K562 (cell line): ENCODE measurements around the gene DIS3L. TPM values are rescaled to one million over a fixed set of nuclear protein-coding genes. Genes with fewer than 3 reads are reported as not detected.

Source experiments
- ATAC-seq: fragments of 200-7000 bp; cut with Tn5 transposase; 3 replicates; pipeline ENCODE4 v1.9.1; 2020; ENCODE audit warnings: moderate library complexity
- BruUV-seq: library from RNA; stranded (reverse); fragments of 400-500 nt; replicated peaks from 2 replicates; lab custom pipeline; 2021; lab: Mats Ljungman, UMichigan
- CTCF ChIA-PET: fragments of 300-600 bp; formaldehyde crosslinking; extraction: SDS; loops from one replicate; lab custom pipeline; 2021; ENCODE audit warnings: low intra/inter-chr PET ratio; lab: Yijun Ruan, JAX
- POLR2A ChIA-PET: fragments of 300-600, 350-650 bp; sonication (Branson Sonifier 250); formaldehyde crosslinking; extraction: SDS; loops from one replicate; lab custom pipeline; 2021; ENCODE audit warnings: antibody characterized with exemption, inconsistent platforms; lab: Yijun Ruan, JAX
- DNase-seq, 4 experiments: peaks; one replicate each; pipeline versions ENCODE4 v3.0.0 to v3.0.0-alpha.2; 2011 to 2018; ENCODE audit warnings: low spot score in 3 of 4, mixed read lengths in 3 of 4; ENCODE audit errors: extremely low read depth in 1 of 4
- FAIRE-seq: peaks from 2 replicates; lab custom pipeline; 2011; peaks lifted over from hg19 to GRCh38; lab: Jason Lieb, UNC
- H2AFZ ChIP-seq: 2 replicates; pipeline ENCODE4 v1.6.0; 2011; ENCODE audit warnings: low read depth, low read length, control low read depth, inconsistent platforms
- H3K27ac ChIP-seq: fragments of 200-600 bp; 3 replicates; pipeline ENCODE4 v1.8.0; 2011; ENCODE audit warnings: low read depth, mild to moderate bottlenecking, control low read depth, inconsistent platforms, low read length, moderate library complexity, mixed read lengths; ENCODE audit errors: extremely low read depth
- H3K27me3 ChIP-seq, 2 experiments: fragments of 300-600 bp in 1 of 2; 2 replicates in 1 of 2; 3 replicates in 1 of 2; pipeline versions ENCODE4 v1.6.0 to v1.8.0; 2011; ENCODE audit warnings: inconsistent platforms in 2 of 2, low read length in 2 of 2, mild to moderate bottlenecking in 1 of 2, mixed read lengths in 1 of 2, moderate library complexity in 1 of 2; ENCODE audit not compliant: control insufficient read depth in 2 of 2, insufficient read depth in 2 of 2
- H3K36me3 ChIP-seq: fragments of 300-600 bp; 3 replicates; pipeline ENCODE4 v1.8.0; 2011; ENCODE audit warnings: mild to moderate bottlenecking, low read length, inconsistent platforms; ENCODE audit not compliant: control insufficient read depth, insufficient read depth
- H3K4me1 ChIP-seq, 2 experiments: fragments of 200-600 bp in 1 of 2; replicated peaks in 1 of 2; 2 replicates in 1 of 2; 3 replicates in 1 of 2; pipeline versions ENCODE4 v1.5.1 to v1.8.0; 2011; ENCODE audit warnings: inconsistent platforms in 2 of 2, low read length in 2 of 2, mild to moderate bottlenecking in 1 of 2, mixed read lengths in 1 of 2, moderate library complexity in 1 of 2; ENCODE audit not compliant: control insufficient read depth in 2 of 2, insufficient read depth in 2 of 2
- H3K4me2 ChIP-seq: 2 replicates; pipeline ENCODE4 v1.6.1; 2011; ENCODE audit warnings: low read length, control low read depth, inconsistent platforms, mixed read lengths; ENCODE audit not compliant: insufficient read depth
- H3K4me3 ChIP-seq: fragments of 200-600 bp; sonication (generic), shearing (Covaris generic); 2 replicates; pipeline ENCODE4 v1.5.1; 2016; ENCODE audit warnings: control low read depth, inconsistent platforms
- H3K79me2 ChIP-seq: fragments of 200-600 bp; 3 replicates; pipeline ENCODE4 v1.8.0; 2011; ENCODE audit warnings: low read length, inconsistent platforms; ENCODE audit not compliant: control insufficient read depth, insufficient read depth
- H3K9ac ChIP-seq, 2 experiments: 2 replicates each; pipeline versions ENCODE4 v1.6.0 to v1.6.1; 2011; ENCODE audit warnings: low read depth in 2 of 2, low read length in 2 of 2, control low read depth in 1 of 2, inconsistent platforms in 1 of 2, mild to moderate bottlenecking in 1 of 2, mixed read lengths in 1 of 2; ENCODE audit not compliant: insufficient read depth in 1 of 2
- H3K9me1 ChIP-seq: one replicate; pipeline ENCODE4 v1.6.0; 2011; ENCODE audit warnings: inconsistent platforms, mild to moderate bottlenecking, low read length, moderate library complexity; ENCODE audit not compliant: control insufficient read depth, insufficient read depth
- H3K9me3 ChIP-seq: replicated peaks from 2 replicates; pipeline ENCODE4 v1.5.1; 2011; ENCODE audit warnings: low read depth, low read length, inconsistent platforms; ENCODE audit not compliant: control insufficient read depth, insufficient read depth
- H4K20me1 ChIP-seq: replicated peaks from 2 replicates; pipeline ENCODE4 v1.6.1; 2011; ENCODE audit warnings: low read length, inconsistent platforms, mixed read lengths; ENCODE audit not compliant: control insufficient read depth, insufficient read depth
- BCL6 ChIP-seq: fragments of 250-450 bp; sonication (Bioruptor Pico); IDR thresholded peaks from 2 replicates; pipeline ENCODE4 v1.4.0; 2020
- ESRRB ChIP-seq: fragments of 250-450 bp; sonication (Bioruptor Pico); IDR thresholded peaks from 2 replicates; pipeline ENCODE4 v1.5.0; 2020; ENCODE audit warnings: mild to moderate bottlenecking, moderate library complexity, borderline replicate concordance
- FOXM1 ChIP-seq, 2 experiments: fragments of 450-650 bp in 1 of 2; sonication (generic) in 1 of 2; formaldehyde crosslinking in 1 of 2; IDR thresholded peaks; 2 replicates each; pipeline versions ENCODE4 v1.6.1 to v1.9.0; 2017 to 2022; ENCODE audit warnings: low read depth in 2 of 2, mild to moderate bottlenecking in 2 of 2, missing genetic modification reagents in 1 of 2, moderate library complexity in 1 of 2
- HDAC3 ChIP-seq: fragments of 450-650 bp; IDR thresholded peaks from 2 replicates; pipeline ENCODE4 v1.6.1; 2018; ENCODE audit warnings: borderline replicate concordance, mild to moderate bottlenecking, moderate library complexity; ENCODE audit not compliant: partially characterized antibody
- SRSF7 ChIP-seq: fragments of 200-400 bp; formaldehyde crosslinking; optimal IDR thresholded peaks from 2 replicates; pipeline ENCODE3; 2017; ENCODE audit warnings: mild to moderate bottlenecking, low read depth, low read length
- TAF15 ChIP-seq: fragments of 200-400 bp; formaldehyde crosslinking; IDR thresholded peaks from 2 replicates; pipeline ENCODE4 v1.6.1; 2017; ENCODE audit warnings: mild to moderate bottlenecking, low read depth, low read length, moderate library complexity
- TEAD2 ChIP-seq: fragments of 450-650 bp; IDR thresholded peaks from 2 replicates; pipeline ENCODE4 v1.6.1; 2016; ENCODE audit warnings: missing genetic modification characterization, control low read depth, missing compliant biosample characterization
- ZNF354B ChIP-seq: fragments of 250-450 bp; sonication (Bioruptor Pico); IDR thresholded peaks from 2 replicates; pipeline ENCODE4 v1.4.0; 2020
- in situ Hi-C: fragments of 300-500 bp; cut with MboI; formaldehyde crosslinking; loops from 4 replicates; pipeline ENCODE4 v1.15.0; 2018; ENCODE audit warnings: inconsistent platforms, mixed read lengths
- intact Hi-C: fragments of 100-400 bp; cut with micrococcal nuclease; formaldehyde crosslinking; loops from 2 replicates; pipeline ENCODE4 v1.14.2; 2022
- polyA plus RNA-seq, 8 experiments: library from polyadenylated mRNA; depleted of rRNA in 4 of 8; stranded (reverse) in 5 of 8; unstranded in 3 of 8; fragments of >200 nt; fragmentation: Nextera tagmentation in 2 of 8; fragmentation: Illumina TruSeq in 1 of 8; extraction: Ambion mirVana in 2 of 8; extraction: Trizol in 1 of 8; gene quantifications; 2 replicates each; pipeline versions ENCODE4 v1.2.1 to v1.2.3, GENCODE V29; 2011 to 2014; ENCODE audit warnings: inconsistent platforms in 1 of 8, missing spikeins in 1 of 8
- total RNA-seq, 7 experiments: library from RNA; depleted of rRNA in 6 of 7; stranded (reverse); fragments of >200 nt in 6 of 7; fragmentation: Illumina TruSeq in 2 of 7; extraction: Trizol in 2 of 7; gene quantifications; 2 replicates each; pipeline versions ENCODE4 v1.2.1 to v1.2.3, GENCODE V29; 2011 to 2021; ENCODE audit warnings: low replicate concordance in 1 of 7
- TF ChIP-seq, protein P1 (sequence below): fragments of 450-650 bp; IDR thresholded peaks from one replicate; pipeline ENCODE4 v1.6.1; 2018; ENCODE audit warnings: mild to moderate bottlenecking, moderate library complexity; ENCODE audit not compliant: partially characterized antibody

The DIS3L gene
- total and polyA plus RNA-seq, 9 of the 15 experiments (the other 6 are each of a cell fraction or from before 2014, with no cell fraction given), result 5.9 to 34.6 (median 16.9) TPM

DNA sequence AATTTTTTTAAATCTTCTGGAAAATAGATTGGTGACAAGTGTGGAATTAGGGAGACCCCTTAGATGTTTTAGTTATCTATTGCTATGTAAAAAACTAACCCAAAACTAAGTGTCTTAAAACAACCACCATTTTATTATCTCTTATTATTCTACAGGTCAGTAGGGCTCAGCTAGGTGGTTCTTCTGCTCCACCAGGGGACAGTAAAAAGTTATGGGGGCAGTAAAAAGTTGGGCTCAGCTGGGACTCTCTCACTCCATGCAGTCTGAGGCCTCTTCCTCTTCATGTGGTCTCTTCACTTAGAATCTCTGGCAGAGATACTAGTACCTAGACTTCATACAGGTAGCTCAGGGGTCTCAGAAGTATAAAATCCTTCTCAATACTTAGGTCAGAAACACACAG lies 18.0 kb upstream of the DIS3L start:
- Histone ChIP-seq H3K27me3 (peaks cover 27 to 36% of the 10 kb centered on the region in 2 experiments), H3K9me3 (no peaks in the 10 kb centered on the region), H3K79me2 (no peaks in the 10 kb centered on the region), H3K4me3 (no peak overlapping the region), H3K9ac (no peak overlapping the region), H3K36me3 (no peaks in the 10 kb centered on the region), H3K4me1 (0 out of 5 replicates have a peak, but pooled peaks cover 0 to under 1% of the 10 kb centered on the region in 2 experiments), H3K27ac (no peak overlapping the region), H2AFZ (no peak overlapping the region), H4K20me1 (peaks cover under 1% of the 10 kb centered on the region; the same call in 1 of the 2 replicates), H3K9me1 (no peaks in the 10 kb centered on the region), H3K4me2 (no peak overlapping the region)
- DNase-seq (no peak), ATAC-seq (no peak), FAIRE-seq (no peak)
- BruUV-seq, result no TSS peak
- in situ Hi-C loops (no loop called here), intact Hi-C loops (no loop called here)
- ChIA-PET CTCF (no interaction called here), POLR2A (no interaction called here)
- no peak for TF ChIP-seq HDAC3
- no peak for TF ChIP-seq BCL6 (CRISPR knock-in tag)
- TF ChIP-seq SRSF7, result no peak
- TF ChIP-seq ESRRB, result no peak
- TF ChIP-seq, protein P1, sequence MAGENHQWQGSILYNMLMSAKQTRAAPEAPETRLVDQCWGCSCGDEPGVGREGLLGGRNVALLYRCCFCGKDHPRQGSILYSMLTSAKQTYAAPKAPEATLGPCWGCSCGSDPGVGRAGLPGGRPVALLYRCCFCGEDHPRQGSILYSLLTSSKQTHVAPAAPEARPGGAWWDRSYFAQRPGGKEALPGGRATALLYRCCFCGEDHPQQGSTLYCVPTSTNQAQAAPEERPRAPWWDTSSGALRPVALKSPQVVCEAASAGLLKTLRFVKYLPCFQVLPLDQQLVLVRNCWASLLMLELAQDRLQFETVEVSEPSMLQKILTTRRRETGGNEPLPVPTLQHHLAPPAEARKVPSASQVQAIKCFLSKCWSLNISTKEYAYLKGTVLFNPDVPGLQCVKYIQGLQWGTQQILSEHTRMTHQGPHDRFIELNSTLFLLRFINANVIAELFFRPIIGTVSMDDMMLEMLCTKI, result no peak
- TF ChIP-seq TEAD2 (tag), result no peak
- TF ChIP-seq TAF15, result no peak
- no peak for TF ChIP-seq FOXM1 (IDR thresholded peaks at IDR 0.05; ENCODE audit: low read depth)
- no peak for TF ChIP-seq FOXM1 (CRISPR knock-in tag; IDR thresholded peaks at IDR 0.05; ENCODE audit: low read depth)
- TF ChIP-seq ZNF354B (CRISPR knock-in tag), result no peak
